ENCODE results near the gene LDLRAD3.
"Not testable (repeated sequence)": the region's sequence is repeated elsewhere in the genome, so short reads cannot be mapped to it uniquely, and the experiment has no call there.

Gene LDLRAD3

DNA sequence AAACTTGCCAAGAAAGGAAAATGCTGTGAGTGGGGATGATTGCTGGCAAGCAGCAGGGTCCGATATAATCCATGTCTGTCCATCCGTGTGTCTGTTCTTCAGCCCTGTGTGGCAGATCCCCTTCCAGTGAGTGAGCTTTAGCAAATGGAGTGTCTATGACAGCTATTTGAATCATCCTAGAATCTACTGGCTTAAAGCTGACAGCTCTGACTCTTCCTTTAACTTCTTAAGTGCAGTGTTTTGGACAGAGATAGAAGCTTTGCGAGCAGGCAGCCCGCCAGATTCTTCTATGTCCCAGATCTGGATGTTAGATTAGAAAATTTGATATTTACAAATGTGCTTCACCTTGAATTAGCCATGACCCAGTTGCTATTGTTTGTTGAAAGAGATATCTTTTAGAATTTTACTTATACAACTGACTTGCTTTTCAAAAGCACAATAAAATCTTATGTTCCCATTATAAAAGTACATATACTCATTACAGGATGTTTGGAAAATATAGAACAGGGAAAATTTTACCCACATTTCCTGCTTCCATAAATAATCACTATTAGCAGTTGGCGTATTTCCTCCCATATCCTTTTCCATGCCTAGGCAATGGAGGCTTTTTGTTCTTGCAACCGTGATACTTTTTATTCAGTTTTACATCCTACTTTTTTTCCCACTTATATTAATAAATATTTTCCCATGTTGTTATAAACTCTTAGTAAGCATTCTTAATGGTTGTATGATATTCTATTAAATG is 220.8 kb downstream of the LDLRAD3 start:
- no peak for DNase-seq (ENCODE audit: low read depth)

DNA sequence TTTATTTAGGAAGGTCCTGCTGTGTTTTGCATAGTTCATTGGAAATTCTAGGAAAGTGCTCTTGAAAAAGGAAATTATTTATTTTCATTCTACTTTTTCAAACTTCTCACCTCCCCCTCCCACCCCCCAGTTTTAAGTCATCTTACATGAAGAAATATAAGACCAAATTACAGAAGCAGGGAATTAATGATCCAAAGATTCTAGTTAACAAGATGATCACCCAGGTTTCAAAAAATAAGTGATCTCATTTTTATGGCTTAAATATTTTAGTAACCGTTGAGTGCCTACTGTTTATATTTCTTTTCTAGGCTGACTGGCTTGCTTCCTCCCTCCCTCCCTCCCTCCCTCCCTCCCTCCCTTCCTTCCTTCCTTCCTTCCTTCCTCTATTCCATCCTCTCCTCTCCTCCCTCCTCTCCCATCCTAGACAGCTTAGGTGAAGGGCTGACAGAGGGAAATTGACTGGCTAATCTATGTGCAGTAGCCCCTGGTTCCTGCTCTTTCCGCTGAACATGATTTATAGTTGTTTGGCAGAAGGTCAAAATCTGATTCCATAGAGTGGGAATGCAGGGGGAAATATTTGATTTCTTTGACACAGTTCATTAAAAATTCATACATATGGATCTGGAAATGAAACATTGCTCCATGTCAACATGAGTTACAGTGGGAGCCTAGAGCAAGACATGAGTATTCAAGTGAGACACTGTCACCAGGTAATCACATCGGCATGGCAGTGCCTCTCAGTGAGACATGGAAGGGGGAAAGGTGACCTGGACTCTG is 221.9 kb downstream of the LDLRAD3 start:
- DNase-seq (ENCODE audit: low read depth) = no peak

DNA sequence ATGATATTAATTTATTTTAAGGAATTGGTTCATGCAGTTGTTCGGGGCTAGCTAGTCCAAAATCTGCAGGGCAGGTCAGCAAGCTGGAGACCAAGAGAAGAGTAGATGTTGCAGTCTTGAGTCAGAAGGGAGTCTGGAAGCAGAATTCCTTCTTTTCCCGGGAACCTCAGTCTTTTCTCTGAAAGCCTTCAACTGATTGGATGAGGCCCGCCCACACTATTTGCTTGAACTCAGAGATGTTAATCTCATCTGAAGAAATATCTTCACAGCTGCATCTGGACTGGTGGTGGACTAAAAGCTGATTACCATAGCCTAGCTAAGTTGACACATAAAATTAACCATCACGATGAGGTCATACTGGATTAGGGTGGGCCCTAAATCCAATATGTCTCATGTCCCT is 223.2 kb downstream of the LDLRAD3 start:
- DNase-seq (ENCODE audit: low read depth) = no peak

DNA sequence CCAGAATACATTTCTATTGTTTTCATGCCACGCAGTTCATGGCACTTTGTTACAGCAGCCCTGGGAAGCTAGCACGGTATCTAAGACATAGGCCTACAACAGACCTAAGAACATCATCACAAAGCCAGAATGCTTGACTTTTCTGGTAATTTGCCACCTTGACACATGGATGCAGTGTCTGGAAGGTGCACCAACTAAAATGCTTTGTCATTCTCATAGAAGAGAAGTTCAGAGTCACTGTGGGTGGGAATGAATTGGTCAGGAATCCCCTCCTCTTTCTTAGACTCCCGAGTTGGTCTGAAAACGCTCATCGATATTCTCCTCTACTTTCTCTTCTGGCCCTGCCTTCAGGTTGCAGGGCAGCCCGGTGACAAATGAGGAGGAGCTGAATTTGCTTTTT is 223.9 kb downstream of the LDLRAD3 start:
- no peak for DNase-seq (ENCODE audit: low read depth)

DNA sequence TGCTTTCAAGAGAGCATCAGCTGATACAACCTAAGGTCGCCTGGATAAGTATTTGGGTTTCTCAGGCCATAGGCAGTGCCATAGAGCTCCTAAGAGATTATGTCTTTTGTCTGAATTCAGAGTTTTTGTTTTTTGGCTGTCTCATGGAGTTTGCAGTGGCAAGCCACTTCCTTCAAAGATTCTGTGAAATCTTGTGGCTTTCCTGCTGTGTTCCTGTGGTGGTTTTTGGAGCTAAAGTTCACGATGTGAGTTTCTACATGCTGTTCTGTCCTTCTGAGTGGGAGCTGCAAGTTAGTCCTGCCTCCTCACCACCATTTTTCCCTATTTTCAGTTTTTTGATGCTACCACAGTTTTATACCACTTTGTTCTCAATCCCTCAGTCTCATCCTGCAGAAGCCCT is 234.0 kb downstream of the LDLRAD3 start:
- DNase-seq (ENCODE audit: low read depth) = no peak

DNA sequence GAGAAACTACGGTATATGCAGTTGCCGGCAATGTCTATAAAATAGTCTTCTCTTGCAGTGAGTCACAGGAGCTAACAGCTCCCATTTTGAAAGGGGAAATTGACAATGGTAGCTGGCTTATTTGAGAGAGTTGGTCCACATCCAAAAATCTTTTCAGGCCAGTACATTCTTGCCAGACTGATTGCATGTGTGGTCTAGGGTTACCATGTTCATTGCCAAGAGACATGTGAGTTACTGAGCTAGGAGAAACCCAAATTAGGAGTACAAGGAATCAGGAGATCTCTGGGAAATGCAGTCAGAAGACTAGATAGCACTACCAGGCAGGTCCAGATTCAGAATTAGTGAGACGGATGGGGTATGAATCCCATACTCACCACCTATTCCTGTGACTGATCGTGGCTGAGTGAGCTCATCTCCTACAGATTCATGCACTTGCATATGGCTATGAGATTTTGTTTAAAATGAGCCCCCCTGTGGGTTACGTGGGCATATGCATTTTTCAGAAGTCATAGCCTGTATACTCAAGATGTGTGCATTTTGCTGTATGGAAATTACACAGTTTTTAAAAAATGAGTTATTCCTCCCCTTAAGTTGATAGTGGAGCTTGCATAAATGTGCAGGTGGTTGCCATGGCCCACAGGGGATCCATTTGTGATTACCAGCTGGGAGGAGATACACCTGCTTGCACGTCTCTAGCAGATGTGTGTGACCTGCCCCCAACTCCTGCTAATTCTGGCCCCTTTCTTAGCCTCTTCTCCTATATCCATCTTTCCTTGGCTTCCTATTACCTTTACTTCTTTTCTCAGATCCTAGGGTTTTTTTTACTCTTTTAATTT is 242.7 kb downstream of the LDLRAD3 start:
- DNase-seq (ENCODE audit: low read depth) = no peak

DNA sequence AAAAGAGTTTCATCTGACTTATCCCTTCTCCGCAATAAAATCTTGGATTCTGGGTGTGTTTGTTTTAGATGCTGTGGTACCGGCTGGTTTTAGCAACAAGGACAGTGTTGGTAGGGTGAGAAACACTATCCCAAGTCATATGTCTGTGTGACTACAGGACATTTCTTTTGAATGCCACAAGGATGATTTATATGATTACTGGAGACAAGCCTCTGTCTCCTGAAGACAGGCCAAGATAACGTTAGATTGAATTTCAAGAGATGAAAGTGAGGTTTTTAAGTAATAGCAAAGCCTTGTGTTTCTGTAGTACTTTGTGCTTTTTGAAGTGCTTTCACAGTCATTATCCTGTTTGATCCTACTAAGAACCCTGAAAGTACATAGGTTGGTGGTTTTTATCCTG is 243.8 kb downstream of the LDLRAD3 start:
- no peak for DNase-seq (ENCODE audit: low read depth)

DNA sequence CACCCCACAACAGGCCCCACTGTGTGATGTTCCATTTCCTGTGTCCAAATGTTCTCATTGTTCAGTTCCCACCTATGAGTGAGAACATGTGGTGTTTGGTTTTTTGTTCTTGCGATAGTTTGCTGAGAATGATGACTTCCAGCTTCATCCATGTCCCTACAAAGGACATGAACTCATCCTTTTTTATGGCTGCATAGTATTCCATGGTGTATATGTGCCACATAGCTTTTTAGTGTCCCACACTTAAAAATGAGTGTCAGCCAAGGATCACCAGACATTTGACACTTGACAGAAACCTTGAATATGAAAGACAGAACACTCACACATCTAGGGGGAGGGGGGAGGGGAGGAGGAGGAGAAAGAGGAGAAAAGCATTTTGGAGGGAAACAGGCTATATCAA is 245.9 kb downstream of the LDLRAD3 start:
- DNase-seq (ENCODE audit: low read depth) = not testable (repeated sequence)

DNA sequence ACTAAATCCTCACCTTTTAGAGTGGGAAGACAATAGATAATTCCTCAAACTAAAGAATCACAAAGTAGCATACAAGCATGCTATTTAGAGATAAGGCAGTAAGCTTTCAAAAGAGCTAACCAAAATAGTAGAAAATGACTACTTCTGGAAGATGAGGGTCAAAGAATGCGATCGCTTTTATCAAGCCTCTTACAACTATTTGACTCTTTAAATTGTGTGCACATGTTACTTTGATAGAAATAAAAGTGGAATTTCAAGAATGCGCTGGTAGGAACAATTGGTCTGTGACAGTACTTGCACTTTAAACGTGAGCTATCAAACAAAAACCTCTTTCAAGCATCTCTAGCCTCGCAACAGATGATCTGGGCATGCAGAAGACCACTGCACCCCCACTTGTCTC is 248.1 kb downstream of the LDLRAD3 start:
- no peak for DNase-seq (ENCODE audit: low read depth)

DNA sequence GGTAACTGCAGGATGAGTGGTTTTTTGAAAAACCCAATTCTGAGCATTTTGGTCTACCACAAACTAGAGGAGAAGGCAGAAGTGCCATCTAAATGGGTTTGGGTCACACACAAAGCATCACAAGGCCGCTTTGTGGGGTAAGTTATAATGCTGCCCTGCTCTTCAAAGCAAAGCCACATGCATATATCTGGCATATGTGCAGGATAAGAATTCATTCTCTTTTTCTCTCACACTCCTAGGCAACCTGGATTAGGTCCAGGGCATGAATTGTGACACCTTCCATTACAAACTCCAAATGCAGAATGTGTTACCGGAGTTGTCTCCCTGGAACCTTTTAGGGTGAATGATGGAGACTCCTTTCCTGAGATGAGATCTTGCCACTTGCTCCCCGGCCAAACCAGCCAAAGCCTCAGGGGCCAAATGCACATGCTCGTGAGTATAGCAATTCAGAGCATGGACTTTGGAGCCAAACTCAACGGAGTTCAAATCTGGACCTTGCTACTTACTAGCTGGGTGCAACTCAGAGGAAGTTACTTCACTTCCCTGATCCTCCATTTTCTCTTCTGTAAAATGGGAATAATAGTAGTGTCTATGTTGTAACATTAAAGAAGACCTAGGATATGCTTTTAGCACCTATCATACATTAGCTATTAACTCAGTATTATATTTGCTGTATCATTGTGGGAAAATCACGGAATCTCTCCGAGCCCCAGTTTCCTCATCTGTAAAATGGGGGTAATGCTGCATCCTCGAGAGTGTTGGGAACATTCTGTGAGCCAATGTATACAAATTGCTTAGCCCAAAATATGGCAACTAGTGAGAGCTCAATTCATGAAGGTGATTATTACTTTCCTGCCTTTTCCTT is 248.8 kb downstream of the LDLRAD3 start:
- DNase-seq (ENCODE audit: low read depth) = no peak

DNA sequence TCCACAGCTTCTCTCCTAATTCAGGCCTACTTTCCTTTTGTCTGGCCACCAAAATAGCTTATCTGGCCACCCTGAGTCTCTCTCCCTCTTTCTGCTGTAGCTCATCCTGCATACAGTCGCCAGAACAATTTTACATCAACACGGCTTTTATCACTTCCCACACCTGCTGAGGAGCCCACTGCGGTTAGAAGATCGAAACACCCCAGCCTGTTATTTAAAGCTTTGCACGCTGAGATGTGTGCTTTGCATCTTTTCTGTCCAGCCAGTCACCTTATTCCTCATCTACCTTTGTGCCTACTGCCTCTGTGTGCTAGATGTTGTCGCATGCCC is 249.4 kb downstream of the LDLRAD3 start:
- DNase-seq (ENCODE audit: low read depth) = no peak

DNA sequence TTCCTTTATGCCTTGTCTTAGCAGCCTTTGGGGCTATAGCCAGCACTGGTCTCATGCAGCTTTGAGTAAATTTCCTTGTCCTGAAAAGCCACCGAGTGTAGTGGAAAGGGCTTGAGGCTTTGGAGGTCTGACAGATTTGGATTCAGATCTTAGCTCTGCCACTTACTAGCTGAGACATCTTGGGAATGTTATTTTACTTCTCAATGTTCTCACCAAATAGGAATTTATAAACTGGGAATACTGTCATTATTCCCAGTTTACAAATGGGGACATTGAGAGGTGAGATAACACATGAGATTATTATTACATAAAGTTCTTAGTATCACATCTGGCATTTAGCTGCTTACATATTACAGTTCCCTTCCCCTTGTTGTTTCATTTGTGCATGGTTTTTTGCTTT is 249.9 kb downstream of the LDLRAD3 start:
- DNase-seq (ENCODE audit: low read depth) = no peak

DNA sequence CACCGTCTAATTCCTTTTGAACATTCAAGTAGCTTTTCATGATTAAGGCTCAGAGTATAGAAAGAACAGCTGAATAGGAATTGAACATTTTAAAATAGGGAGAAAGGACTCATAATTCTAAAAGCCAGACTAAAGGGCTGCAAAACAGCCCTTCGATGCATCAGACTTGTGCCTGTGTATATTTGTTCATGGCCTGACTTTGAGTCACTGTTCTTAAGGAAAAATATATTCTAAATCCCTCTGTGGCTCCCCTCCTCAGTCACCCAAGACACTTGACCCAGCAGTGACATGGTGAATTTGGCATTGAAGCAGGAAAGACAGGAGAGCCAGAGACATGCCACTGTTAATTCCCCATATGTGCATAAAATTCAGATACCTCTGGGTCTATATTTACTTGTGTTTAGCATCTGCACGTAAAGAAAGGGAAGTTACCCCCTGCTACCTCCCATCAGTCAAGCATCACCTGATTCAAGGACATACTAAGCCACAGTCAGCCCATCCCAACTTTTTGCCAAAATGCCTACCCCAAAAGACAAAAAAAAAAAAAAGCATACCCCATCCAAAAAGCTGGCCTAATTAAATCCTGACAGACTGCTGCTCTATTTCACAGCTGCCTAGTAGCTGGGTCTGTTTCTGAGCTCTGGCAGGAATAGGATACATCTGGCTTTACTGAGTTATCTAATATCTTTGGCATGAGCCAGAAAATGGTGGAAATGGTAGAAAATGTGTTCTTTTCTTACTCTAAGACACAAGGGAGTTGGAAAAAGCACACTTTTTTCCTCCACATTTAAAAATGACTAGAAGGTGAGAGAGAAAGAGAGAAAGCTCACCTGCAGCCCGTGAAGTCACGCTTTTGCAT is 251.9 kb downstream of the LDLRAD3 start:
- DNase-seq (ENCODE audit: low read depth) = no peak

DNA sequence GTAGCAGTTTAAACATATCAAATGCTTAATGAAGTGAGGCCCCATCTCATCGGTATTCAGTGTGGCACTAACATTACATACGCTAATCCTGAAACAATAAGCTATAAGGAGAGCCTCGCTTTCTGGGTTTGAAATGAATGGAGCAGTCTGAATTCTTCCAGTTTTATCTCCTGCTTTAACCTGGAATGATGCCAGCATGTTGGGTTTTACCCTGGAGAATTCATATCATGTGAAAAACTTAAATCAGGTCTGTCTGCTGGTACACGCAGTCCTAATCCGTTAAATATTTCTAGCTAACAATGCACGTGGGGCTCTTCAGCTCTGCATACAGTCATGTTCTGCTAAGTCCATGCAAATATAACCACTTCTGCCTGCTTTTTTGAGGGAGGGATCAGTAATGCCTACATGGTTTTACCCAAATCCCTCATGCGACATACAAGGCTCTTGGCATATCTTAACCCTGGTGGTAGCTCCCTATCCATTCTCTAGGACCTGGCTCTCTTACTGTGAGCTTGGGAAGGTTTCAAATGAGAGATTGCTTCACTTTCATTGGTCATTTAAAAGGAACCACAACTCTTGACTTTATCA is 252.6 kb downstream of the LDLRAD3 start:
- no peak for DNase-seq (ENCODE audit: low read depth)

DNA sequence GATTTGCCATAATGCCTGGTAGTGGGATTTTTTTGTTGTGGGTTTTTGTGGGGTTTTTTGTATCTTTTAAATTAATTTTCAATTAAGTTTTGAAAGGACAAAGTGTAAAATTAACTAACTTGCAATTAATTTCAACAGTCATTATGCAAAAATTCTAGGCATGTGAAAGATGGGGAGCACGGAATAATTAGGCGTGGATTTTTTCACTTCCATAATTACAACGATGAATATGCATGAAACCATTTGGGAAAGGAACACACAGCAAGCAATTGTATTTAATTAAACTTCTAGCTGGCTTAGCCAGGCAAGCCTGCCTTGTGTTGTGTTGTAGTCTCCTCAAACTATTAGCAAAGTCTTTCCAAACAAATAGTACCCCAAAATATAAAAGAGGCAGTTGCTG is 257.5 kb downstream of the LDLRAD3 start:
- DNase-seq (ENCODE audit: low read depth) = no peak

DNA sequence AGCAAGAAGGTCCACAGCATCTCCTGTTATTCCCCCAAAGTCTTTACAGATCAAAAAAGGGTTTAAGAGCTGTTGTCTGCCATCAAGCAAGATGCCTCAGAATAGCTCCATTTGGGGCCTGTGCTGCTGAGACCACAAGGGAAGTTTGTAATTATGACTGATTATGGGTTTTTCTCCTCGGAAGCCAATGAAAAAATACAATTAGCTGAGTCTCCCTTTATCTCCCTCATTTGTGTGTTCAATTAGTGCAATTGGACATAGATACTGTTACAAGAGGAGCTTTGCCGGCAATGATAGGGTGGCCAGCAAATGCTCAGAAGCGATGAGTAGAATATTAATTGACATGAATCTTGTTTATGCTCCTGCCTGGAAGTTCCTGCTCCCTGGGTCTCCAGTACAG is 261.7 kb downstream of the LDLRAD3 start:
- no peak for DNase-seq (ENCODE audit: low read depth)

DNA sequence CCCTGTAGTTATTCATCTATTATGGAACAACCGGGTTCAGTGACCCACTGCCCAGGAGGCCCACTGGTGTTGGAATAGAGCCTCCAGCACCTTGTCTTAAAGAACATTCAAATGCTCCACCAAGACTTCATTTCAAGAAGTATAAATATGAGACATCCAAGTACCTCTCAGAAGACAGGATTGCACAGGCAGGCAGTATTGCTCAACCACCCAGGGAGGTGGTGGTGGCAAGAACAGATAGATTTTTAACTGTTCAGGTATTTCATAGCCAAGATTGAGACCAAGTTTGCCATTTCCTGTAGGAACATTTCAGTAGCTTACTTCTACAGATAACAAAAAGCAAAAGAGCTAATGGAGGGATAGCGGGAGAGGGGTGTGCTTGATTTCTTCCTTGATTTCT is 266.7 kb downstream of the LDLRAD3 start:
- no peak for DNase-seq (ENCODE audit: low read depth)

DNA sequence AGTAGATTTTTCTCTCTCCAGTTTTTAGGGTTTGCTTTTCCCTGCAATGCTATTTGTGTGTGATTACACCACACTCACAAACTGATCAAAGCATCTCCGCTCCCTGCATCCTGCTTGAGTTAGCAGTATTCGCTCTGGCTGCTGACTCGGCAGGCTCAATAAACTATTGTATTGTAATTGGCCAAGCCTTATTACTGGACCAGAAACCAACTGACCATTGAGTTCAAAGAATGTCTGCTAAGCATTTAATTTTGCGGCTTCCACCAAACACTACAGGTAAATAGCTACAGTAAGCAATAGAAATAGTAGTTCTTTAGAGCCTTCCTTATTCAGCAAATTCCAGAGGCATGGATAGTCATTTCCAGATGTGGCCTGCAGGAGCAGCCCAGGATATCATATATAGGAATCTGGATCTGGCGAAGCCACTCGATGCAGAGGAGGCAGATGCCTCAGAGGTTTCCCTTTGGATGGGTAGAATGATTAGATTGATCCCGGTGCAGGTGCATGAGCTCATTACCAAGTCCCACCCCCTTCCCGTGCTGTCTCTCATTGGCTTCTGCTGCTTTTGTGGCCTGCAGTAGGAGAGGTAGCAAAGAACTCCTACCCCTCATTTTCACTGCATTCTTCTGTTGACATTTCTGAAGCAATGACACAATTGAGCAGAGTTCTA is 268.0 kb downstream of the LDLRAD3 start:
- no peak for DNase-seq (ENCODE audit: low read depth)

DNA sequence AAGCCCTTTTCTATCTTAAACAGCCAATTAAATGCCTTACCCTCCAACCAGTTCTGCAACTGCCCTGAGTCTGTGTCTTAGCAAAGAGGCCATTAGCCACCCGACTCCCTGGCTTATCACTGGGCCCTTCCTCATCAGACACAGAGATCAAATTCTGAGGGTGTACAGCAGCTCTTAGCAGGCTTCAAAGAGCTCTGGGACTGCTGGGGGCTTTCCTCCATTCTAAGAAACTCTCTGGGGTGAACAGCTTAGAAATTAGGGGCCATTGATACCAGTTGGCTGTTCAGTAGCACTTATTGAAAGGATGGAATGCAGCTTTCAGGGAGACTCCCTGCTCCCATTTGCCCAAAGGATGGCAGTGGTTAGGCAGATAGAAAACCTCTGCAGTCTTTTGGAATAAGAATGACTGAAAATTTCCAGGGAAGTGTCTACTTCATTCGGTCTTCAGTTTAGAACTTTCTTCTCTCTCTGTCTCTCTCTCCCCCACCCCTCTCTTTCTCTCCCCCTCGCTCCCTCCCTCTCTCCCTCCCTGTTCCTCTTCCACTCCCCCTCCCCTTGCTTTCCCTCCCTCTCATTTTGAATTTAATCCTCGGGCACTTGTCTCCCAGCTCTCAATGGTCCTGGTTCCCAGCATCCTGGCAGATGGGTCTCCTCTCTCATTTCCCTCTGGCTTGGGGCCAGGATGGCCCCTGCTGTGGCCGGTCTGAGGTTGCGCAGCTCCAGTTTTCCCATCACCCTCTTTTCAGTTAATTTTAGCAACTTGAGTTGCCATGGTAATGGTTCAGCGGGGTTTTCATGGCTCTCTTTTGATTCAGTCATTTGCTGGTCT is 268.9 kb downstream of the LDLRAD3 start:
- no peak for DNase-seq (ENCODE audit: low read depth)

Data from stimulated activated CD8-positive, alpha-beta memory T cell treated with anti-CD3 and anti-CD28 coated beads, Interleukin-7, amount 100 ng/mL, for 24 hours (primary cell).